ENCODE measurements around the gene GRIA3.

DNA sequence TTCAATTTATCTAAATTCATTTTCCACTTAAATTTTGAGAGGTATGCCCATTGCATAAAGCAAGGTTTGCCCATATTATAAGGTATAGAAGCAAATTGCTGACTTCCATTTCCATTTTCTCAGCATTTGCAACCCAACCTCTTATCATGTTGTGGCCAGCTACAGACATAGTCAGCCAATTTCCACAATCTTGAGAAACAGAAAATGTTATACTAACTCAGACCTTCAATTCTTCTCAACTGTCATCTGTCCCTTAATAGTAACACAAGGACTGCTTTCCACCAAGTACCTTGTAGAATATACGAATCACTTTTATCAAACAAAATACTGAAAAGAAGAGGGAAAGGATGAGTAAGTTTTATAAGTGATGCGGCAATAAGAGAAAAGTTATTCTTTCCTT is 11.2 kb upstream of the GRIA3 start:
- TF ChIP-seq JUN (CRISPR knock-in tag; IDR thresholded peaks at IDR 0.05) (no peak), TCF7 (CRISPR knock-in tag; IDR thresholded peaks at IDR 0.05; ENCODE audit: low read depth) (no peak), SP1 (CRISPR knock-in tag; conservative IDR thresholded peaks at IDR 0.05) (no peak), NR1H2 (CRISPR knock-in tag; IDR thresholded peaks at IDR 0.05) (no peak), ZNF263 (CRISPR knock-in tag; IDR thresholded peaks at IDR 0.05; ENCODE audit: low read depth) (no peak), ATF1 (CRISPR knock-in tag; IDR thresholded peaks at IDR 0.05) (no peak), NFYB (CRISPR knock-in tag; conservative IDR thresholded peaks at IDR 0.05; ENCODE audit: low read depth) (no peak), NFE2L1 (CRISPR knock-in tag; IDR thresholded peaks at IDR 0.05) (no peak)
- TF ChIP-seq, protein P1, sequence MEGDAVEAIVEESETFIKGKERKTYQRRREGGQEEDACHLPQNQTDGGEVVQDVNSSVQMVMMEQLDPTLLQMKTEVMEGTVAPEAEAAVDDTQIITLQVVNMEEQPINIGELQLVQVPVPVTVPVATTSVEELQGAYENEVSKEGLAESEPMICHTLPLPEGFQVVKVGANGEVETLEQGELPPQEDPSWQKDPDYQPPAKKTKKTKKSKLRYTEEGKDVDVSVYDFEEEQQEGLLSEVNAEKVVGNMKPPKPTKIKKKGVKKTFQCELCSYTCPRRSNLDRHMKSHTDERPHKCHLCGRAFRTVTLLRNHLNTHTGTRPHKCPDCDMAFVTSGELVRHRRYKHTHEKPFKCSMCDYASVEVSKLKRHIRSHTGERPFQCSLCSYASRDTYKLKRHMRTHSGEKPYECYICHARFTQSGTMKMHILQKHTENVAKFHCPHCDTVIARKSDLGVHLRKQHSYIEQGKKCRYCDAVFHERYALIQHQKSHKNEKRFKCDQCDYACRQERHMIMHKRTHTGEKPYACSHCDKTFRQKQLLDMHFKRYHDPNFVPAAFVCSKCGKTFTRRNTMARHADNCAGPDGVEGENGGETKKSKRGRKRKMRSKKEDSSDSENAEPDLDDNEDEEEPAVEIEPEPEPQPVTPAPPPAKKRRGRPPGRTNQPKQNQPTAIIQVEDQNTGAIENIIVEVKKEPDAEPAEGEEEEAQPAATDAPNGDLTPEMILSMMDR (IDR thresholded peaks at IDR 0.05), result no peak
- TF ChIP-seq, protein P2, sequence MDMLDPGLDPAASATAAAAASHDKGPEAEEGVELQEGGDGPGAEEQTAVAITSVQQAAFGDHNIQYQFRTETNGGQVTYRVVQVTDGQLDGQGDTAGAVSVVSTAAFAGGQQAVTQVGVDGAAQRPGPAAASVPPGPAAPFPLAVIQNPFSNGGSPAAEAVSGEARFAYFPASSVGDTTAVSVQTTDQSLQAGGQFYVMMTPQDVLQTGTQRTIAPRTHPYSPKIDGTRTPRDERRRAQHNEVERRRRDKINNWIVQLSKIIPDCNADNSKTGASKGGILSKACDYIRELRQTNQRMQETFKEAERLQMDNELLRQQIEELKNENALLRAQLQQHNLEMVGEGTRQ (CRISPR knock-in tag; IDR thresholded peaks at IDR 0.05), result no peak
- TF ChIP-seq, protein P3, sequence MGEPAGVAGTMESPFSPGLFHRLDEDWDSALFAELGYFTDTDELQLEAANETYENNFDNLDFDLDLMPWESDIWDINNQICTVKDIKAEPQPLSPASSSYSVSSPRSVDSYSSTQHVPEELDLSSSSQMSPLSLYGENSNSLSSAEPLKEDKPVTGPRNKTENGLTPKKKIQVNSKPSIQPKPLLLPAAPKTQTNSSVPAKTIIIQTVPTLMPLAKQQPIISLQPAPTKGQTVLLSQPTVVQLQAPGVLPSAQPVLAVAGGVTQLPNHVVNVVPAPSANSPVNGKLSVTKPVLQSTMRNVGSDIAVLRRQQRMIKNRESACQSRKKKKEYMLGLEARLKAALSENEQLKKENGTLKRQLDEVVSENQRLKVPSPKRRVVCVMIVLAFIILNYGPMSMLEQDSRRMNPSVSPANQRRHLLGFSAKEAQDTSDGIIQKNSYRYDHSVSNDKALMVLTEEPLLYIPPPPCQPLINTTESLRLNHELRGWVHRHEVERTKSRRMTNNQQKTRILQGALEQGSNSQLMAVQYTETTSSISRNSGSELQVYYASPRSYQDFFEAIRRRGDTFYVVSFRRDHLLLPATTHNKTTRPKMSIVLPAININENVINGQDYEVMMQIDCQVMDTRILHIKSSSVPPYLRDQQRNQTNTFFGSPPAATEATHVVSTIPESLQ (CRISPR knock-in tag; IDR thresholded peaks at IDR 0.05), result no peak
- TF ChIP-seq, protein P4, sequence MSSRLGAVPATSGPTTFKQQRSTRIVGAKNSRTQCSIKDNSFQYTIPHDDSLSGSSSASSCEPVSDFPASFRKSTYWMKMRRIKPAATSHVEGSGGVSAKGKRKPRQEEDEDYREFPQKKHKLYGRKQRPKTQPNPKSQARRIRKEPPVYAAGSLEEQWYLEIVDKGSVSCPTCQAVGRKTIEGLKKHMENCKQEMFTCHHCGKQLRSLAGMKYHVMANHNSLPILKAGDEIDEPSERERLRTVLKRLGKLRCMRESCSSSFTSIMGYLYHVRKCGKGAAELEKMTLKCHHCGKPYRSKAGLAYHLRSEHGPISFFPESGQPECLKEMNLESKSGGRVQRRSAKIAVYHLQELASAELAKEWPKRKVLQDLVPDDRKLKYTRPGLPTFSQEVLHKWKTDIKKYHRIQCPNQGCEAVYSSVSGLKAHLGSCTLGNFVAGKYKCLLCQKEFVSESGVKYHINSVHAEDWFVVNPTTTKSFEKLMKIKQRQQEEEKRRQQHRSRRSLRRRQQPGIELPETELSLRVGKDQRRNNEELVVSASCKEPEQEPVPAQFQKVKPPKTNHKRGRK (CRISPR knock-in tag; IDR thresholded peaks at IDR 0.05; ENCODE audit: borderline replicate concordance), result no peak
- TF ChIP-seq, protein P5, sequence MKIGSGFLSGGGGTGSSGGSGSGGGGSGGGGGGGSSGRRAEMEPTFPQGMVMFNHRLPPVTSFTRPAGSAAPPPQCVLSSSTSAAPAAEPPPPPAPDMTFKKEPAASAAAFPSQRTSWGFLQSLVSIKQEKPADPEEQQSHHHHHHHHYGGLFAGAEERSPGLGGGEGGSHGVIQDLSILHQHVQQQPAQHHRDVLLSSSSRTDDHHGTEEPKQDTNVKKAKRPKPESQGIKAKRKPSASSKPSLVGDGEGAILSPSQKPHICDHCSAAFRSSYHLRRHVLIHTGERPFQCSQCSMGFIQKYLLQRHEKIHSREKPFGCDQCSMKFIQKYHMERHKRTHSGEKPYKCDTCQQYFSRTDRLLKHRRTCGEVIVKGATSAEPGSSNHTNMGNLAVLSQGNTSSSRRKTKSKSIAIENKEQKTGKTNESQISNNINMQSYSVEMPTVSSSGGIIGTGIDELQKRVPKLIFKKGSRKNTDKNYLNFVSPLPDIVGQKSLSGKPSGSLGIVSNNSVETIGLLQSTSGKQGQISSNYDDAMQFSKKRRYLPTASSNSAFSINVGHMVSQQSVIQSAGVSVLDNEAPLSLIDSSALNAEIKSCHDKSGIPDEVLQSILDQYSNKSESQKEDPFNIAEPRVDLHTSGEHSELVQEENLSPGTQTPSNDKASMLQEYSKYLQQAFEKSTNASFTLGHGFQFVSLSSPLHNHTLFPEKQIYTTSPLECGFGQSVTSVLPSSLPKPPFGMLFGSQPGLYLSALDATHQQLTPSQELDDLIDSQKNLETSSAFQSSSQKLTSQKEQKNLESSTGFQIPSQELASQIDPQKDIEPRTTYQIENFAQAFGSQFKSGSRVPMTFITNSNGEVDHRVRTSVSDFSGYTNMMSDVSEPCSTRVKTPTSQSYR (CRISPR knock-in tag; IDR thresholded peaks at IDR 0.05), result no peak
- TF ChIP-seq, protein P6, sequence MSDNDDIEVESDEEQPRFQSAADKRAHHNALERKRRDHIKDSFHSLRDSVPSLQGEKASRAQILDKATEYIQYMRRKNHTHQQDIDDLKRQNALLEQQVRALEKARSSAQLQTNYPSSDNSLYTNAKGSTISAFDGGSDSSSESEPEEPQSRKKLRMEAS (CRISPR knock-in tag; IDR thresholded peaks at IDR 0.05), result no peak
